RKO (cell line): ENCODE measurements around the gene CD248.
A peak's percentile ranks its signal among the peaks of the same experiment; 100 is the strongest.
"Not testable (repeated sequence)": the region's sequence is repeated elsewhere in the genome, so short reads cannot be mapped to it uniquely, and the experiment has no call there.

Source experiments
- DNase-seq: peaks from one replicate; pipeline ENCODE4 v3.0.0-alpha.2; 2016; ENCODE audit warnings: low spot score

The CD248 gene

DNA sequence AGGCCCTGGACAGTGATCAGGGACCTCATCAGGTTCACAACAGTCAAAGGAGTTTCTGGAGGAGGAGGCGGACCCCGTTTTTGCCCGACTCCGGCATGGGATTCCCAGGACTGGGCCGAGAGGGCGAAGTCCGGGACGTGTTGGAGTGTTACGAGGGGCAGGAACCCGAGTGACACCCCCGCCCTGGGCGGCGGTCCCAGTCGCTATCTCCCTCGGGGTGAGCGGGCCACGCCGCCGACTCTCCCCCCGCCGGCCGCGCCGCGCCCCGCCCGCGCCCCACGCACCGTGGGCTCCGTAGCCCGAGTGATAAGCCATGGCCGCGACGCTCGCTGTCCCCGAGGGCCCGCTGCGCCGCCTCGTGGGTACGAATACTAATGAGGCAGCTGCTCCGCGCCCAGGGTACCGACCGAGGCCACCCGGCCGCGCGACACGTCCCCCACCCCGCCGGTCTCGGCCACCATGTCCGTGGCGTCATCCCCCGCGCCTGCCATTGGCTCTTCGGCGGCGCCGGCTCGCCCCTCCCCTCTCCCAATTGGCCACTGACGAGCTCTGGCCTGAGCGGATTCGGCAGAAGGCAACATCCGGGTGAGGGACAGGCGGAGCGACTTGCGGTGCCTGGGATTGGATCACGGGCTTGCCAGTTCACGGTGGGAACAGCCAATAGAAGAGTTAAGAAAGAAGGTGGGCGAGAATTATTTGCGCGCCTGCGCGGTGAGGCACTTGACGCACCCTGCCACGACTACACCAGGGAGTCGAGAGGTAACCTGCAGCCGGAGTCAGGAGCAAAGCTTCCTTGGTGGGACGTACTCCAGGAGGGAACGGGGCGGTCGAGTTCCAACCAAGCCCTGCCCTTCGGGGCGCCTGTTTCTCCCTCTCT is 27.9 kb downstream of the CD248 start, which contains the start of gene YIF1A:
TSS of gene YIF1A (minus strand) at position 473 of the 877 bp plus-strand sequence. CDS start at position 315, 158 bp downstream.
- peak; percentile 100 for DNase-seq

DNA sequence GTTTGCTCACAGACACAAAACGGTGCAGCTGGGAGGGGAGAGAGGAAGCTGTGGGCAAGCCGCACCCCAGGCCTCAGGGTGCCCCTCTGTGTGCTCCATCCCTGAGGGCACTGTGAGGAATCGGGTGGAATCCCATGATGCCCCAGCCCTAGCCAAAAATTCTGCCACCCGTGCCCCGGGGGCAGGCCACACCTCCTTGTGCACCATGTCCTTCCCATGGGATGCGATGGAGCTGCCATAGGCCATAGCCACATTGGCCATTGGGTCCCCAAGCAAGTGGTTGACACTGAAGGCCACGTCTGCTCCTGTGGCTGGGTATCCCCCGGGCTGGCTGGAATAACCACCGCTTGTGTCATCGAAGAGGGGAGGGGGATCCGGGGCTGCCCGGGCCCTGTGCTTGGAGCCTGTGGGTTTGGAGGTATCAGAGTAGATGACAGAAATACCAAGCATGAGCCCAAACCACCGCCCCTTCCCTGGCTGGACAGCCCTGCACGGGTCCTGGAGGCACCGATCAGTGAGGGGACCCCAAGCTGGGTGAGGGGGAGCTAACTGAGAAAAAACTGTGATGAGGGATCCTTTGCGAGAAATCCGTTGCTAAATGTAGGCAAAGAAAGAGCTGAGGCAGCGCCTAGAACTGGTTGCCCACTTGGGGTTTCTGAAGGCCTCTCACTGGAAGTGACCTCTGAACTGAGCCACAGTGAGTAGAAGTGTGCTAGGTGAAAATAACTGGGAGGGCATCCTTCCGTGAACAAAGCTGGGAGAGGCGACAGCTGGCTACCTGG is 28.8 kb downstream of the CD248 start:
- DNase-seq = peak; percentile 48

- DNase-seq = no peak
These were observed 29.5 kb downstream of the CD248 start for GRCh38 chr11:66287211-66287888.

DNA sequence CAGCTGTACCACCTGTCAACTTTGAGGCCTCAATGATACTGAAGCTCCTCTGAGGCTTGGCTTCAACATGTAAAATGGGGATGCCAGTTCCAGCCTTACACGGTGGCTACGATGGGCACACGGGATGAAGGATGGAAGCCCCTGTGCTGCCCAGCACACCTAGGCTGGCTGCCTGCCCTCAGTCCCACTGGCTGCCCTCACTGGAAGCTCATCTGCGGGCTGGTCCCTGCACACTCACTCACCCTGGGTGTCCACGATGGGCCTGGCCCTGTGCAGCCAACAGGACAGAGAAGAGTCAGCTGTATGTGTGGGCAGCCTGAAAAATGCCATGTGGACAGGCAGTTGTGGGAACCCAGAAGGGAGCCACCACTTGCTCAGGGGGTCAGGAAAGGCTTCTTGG is 30.1 kb downstream of the CD248 start:
- no peak for DNase-seq

DNA sequence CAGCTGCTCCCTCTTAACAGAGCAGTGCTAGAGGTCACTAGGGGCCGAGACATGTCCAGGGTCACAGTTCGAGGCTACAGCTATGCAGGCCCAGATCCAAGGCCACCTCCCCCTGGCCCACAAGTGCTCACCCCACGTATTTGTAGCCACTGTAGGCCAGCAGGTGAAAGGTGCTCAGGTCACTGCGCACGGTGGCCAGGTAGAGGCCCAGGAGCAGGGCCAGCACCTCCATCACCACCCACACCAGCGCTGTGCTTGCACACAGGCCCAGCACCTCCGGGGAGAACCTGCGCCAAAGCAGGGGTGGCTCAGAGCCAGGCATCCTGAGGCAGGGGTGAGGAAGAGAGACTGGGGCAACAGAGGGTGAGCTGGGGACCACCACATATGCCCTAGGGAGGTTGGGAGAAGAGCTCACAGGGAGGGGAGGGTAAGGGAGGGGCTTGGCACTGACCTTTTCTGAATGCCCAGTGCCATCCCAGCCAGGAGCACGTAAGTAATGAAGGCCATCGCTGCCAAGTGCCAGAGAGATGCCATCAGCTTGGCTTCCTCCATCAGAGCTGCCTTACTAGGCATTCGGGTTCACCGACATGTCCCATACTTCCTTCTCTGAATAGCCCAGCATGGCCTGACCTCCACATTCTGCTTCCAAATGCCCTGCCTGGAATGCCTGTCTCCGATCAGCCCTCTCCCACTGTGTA is 31.4 kb downstream of the CD248 start:
- DNase-seq = no peak

DNA sequence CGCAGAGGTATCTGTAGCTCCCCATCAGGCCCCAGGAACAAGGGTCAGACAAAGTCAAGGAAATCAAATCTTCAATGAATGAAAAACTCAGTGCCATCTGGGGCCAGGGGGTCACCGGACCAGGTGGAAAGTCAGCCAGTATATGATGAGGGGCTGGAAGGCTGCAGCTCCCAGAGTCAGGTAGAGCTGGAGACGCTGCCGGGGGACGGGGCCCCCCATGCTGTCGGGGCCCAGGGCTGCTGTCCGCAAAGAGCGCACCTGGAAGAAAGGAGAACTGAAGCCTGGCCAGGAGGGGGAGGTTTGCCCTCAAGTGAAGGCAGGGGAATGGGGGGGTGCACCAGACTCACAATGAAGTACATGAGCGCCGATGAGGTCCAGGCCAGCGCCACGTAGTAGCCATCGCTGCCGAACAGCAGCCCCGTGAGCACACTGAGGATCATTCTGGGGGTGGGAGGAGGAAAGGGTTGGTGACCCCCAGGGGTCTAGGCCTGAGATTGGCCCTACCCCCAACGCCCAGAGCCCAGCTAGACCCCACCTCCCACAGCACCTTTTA is 32.2 kb downstream of the CD248 start:
- DNase-seq = no peak

- no peak for DNase-seq
These were observed 33.3 kb downstream of the CD248 start for GRCh38 chr11:66283461-66284105.

GRCh38 chr11:66282468-66283455 is 34.1 kb downstream of the CD248 start:
- peak; percentile 96 for DNase-seq

DNA sequence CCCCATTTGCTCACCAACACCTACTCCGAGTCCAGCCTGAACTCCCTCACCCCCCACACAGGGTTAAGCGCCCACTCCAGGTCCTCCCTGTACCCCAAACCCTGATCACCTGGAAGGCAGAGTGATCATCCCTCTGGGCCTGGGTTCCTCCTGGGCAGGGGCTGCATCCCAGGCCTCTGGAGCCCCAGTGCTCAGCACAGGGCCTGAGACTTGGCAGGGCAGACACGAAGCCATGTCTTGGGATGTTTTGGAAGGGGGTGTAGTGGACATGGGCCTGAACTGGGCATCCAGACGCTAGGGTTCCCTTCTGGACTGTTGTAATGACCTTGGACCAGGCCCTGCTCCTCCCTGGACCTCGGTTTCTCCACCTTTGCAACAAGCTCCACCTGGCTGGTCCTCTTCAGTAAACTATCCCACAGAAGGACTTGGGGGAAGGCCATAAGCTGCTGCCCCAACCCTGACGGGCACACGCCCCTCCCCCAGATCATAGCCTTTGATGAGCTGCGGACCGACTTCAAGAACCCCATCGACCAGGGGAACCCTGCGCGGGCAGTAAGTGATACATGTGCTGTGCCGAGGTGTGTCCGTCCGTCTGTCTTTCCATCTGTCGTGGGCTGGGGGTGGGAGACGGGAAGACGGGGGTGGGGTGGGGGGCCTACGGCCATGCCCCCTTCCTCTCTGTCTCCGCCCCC is 34.9 kb downstream of the CD248 start:
- DNase-seq = no peak

DNA sequence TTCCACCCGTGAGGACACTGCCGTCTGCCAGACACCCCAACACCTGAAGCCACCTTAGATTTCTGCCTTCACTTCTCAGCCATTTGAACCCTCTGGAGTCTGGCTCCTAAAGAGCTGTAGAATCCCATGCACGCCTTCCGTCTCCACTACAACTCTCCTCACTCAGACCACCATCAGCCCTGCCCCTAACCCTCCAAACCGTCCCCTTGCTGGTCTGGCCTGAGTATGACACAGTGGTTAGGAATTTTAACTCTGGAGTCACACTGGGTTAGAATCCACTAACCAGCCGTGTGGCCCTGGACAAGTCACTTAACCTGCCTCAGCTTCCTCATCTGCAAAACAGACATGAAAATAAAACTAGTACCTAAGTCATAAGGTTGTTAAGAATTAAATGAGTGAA is 35.8 kb downstream of the CD248 start:
- no peak for DNase-seq

DNA sequence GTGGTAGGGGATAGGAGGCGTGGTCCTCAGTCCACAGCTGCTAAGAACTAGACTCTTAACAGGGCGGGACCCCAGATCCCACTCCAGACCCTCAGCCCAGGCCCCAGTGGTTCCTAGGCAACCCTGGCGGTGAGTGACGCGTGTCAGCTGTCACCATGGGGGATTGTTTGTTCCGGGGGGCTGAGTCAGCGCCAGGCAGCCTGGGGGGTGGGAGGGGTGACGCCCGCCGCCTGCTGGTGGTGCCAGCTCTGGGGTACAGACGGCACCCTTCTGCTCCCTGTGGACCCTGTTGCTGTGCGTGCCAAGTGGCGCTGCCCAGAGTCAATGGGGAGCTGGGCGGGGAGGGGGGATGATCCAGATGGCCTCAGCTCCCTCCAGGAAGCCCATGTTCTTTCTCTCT is 36.4 kb downstream of the CD248 start:
- DNase-seq = no peak

DNA sequence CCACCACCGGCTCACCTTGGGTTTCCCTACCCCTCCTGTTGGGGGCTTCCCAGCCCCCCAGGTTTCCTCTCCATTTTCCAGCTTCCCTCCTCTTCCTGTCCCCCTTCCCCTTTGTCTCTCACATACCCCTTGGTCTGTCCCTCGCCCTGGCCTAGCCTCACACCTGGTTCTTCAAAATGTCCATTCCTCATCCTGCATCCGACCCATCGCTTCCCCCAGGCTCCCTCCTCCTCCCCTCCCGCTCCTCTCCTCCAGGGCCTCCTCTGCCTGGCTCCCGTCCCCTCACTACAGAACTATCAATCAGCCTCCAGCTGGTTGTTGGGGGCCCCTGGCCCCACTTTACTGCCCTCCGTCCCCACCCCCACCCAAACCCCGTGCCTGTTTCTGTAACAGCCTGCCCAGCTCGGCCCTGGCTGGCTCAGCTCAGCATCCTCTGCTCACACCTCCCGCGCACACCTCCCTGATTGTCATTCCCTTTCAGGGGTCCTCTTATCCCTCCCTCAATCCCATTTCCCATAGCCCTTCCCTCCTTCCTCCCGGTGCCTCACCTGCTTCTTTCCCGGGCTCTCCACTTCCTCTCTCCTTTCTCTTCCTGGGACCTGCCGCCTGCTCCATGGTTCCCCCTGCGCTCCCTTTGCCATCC is 37.6 kb downstream of the CD248 start:
- no peak for DNase-seq

- no peak for DNase-seq
These were observed 38.3 kb downstream of the CD248 start for GRCh38 chr11:66278363-66279091.

- no peak for DNase-seq
These were observed 39.1 kb downstream of the CD248 start, which contains the start of gene CNIH2 for GRCh38 chr11:66277471-66278362. TSS of gene CNIH2 (plus strand) at chr11:66278175. CDS start at chr11:66278457, 282 bp downstream.

DNA sequence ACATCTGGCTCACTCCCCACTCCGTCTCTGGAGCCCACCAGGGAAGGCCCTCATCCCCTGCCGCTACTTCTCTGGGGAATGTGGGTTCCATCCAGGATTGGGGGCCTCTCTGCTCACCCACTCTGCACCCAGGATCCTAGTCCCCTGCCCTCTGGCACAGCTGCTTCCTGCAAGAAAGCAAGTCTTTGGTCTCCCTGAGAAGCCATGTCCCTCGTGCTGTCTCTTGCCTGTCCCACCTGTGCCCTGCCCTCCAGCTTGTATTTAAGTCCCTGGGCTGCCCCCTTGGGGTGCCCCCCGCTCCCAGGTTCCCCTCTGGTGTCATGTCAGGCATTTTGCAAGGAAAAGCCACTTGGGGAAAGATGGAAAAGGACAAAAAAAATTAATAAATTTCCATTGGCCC is 39.8 kb downstream of the CD248 start:
- DNase-seq = not testable (repeated sequence)

DNA sequence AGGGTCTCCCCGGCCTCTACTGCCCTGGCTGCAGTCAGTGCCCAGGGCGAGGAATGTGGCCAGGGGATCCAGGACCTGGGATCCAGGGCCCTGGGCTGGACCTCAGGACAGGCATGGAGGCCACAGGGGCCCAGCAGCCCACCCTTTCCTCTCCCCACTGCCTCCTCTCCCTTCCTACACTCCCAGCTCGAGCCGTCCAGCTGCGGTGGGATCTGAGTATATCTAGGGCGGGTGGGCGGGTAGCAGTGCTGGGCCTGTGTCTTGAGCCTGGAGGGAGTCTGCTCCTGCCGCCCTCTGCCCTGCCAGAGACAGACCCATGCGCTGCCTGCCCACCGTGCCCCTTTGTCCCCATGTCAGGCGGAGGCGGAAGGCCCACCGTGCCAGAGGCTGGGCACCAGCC is 40.2 kb downstream of the CD248 start:
- not testable (repeated sequence) for DNase-seq
